ENCODE data around the gene BRIX1. TPM values are rescaled to one million over a fixed set of nuclear protein-coding genes. Genes with fewer than 3 reads are reported as not detected.
"Not testable (repeated sequence)": the region's sequence is repeated elsewhere in the genome, so short reads cannot be mapped to it uniquely, and the experiment has no call there.

BRIX1 gene
- polyA plus RNA-seq, 2 donors: 14.9 to 25.6 TPM

GRCh38 chr5:34905564-34905963 lies 9.9 kb upstream of the BRIX1 start:
- H3K36me3 ChIP-seq (ENCODE audit: control insufficient read depth in 2 of 2, insufficient read depth in 2 of 2, low read length in 1 of 2): no peaks in the 10 kb centered on the region
- no peak overlapping the region for H3K27ac ChIP-seq (ENCODE audit: low read depth in 2 of 2, low read length in 1 of 2)
- H3K4me1 ChIP-seq (ENCODE audit: control insufficient read depth in 2 of 2, insufficient read depth in 2 of 2, low read length in 1 of 2): no peaks in the 10 kb centered on the region
- WGBS, 2 donors: 75 to 82% methylated on average over 2 of the region's 2 CpGs
- H3K9me3 ChIP-seq (ENCODE audit: control insufficient read depth in 2 of 2, insufficient read depth in 1 of 2, low read depth in 1 of 2, low read length in 1 of 2): no peaks in the 10 kb centered on the region
- H3K27me3 ChIP-seq (ENCODE audit: control insufficient read depth in 1 of 2, insufficient read depth in 2 of 2, low read length in 2 of 2): no peaks in the 10 kb centered on the region
- no peak overlapping the region for H3K4me3 ChIP-seq (ENCODE audit: low read depth in 1 of 2, low read length in 2 of 2)

DNA sequence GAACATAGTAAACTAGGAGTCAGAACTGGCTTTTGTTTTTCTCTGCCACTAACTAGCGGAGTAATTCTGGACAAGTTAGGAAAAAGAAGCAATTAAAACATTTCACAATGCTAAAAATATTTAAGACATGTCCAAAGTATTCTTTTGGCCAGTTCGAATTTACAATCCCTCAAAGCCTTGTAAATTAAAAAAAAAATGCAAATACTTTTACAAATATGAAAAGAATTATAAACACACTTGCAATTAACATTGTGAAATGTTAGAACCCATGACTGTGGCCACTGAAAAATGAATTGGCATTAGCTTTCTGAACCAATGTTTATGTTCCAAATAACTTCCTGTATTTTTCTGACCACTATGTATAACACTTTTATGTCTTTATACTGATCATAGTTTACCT lies 2.4 kb upstream of the BRIX1 start:
- peaks cover 0 to 2% of the 10 kb centered on the region in 2 donors for H3K4me1 ChIP-seq (ENCODE audit: control insufficient read depth in 2 of 2, insufficient read depth in 2 of 2, low read length in 1 of 2)
- no peaks in the 10 kb centered on the region for H3K9me3 ChIP-seq (ENCODE audit: control insufficient read depth in 2 of 2, insufficient read depth in 1 of 2, low read depth in 1 of 2, low read length in 1 of 2)
- 63 to 67% methylated on average over 2 of the region's 2 CpGs for WGBS, 2 donors
- no peaks in the 10 kb centered on the region for H3K36me3 ChIP-seq (ENCODE audit: control insufficient read depth in 2 of 2, insufficient read depth in 2 of 2, low read length in 1 of 2)
- H3K4me3 ChIP-seq (ENCODE audit: low read depth in 1 of 2, low read length in 2 of 2): no peak overlapping the region
- no peak overlapping the region for H3K27ac ChIP-seq (ENCODE audit: low read depth in 2 of 2, low read length in 1 of 2)
- H3K27me3 ChIP-seq (ENCODE audit: control insufficient read depth in 1 of 2, insufficient read depth in 2 of 2, low read length in 2 of 2): no peaks in the 10 kb centered on the region

- Histone ChIP-seq H3K27me3 (ENCODE audit: control insufficient read depth in 1 of 2, insufficient read depth in 2 of 2, low read length in 2 of 2) (no peaks in the 10 kb centered on the region), H3K4me3 (ENCODE audit: low read depth in 1 of 2, low read length in 2 of 2) (peak overlapping the region; percentile 97 to 98), H3K9me3 (ENCODE audit: control insufficient read depth in 2 of 2, insufficient read depth in 1 of 2, low read depth in 1 of 2, low read length in 1 of 2) (no peaks in the 10 kb centered on the region), H3K4me1 (ENCODE audit: control insufficient read depth in 2 of 2, insufficient read depth in 2 of 2, low read length in 1 of 2) (peaks cover 0 to 2% of the 10 kb centered on the region in 2 donors), H3K27ac (ENCODE audit: low read depth in 2 of 2, low read length in 1 of 2) (peak overlapping the region; percentile 96 to 97), H3K36me3 (ENCODE audit: control insufficient read depth in 2 of 2, insufficient read depth in 2 of 2, low read length in 1 of 2) (no peaks in the 10 kb centered on the region)
- 2% methylated on average over 20 of the region's 20 CpGs for WGBS, 2 donors
Observed at GRCh38 chr5:34914671-34915138, 806 bp upstream of the BRIX1 start.

GRCh38 chr5:34915856-34916192 lies 313 bp downstream of the BRIX1 start:
- 0% methylated on average over 20 of the region's 20 CpGs for WGBS, 2 donors
- H3K9me3 ChIP-seq (ENCODE audit: control insufficient read depth in 2 of 2, insufficient read depth in 1 of 2, low read depth in 1 of 2, low read length in 1 of 2): no peaks in the 10 kb centered on the region
- peak overlapping the region; percentile 97 to 98 for H3K4me3 ChIP-seq (ENCODE audit: low read depth in 1 of 2, low read length in 2 of 2)
- H3K36me3 ChIP-seq (ENCODE audit: control insufficient read depth in 2 of 2, insufficient read depth in 2 of 2, low read length in 1 of 2): peaks cover 0 to 2% of the 10 kb centered on the region in 2 donors
- peaks cover 0 to 2% of the 10 kb centered on the region in 2 donors for H3K4me1 ChIP-seq (ENCODE audit: control insufficient read depth in 2 of 2, insufficient read depth in 2 of 2, low read length in 1 of 2)
- no peaks in the 10 kb centered on the region for H3K27me3 ChIP-seq (ENCODE audit: control insufficient read depth in 1 of 2, insufficient read depth in 2 of 2, low read length in 2 of 2)
- peak overlapping the region; percentile 96 to 97 for H3K27ac ChIP-seq (ENCODE audit: low read depth in 2 of 2, low read length in 1 of 2)

GRCh38 chr5:34916518-34916917 lies 1.0 kb downstream of the BRIX1 start:
- Histone ChIP-seq H3K4me1 (ENCODE audit: control insufficient read depth in 2 of 2, insufficient read depth in 2 of 2, low read length in 1 of 2) (peaks cover 0 to 2% of the 10 kb centered on the region in 2 donors), H3K9me3 (ENCODE audit: control insufficient read depth in 2 of 2, insufficient read depth in 1 of 2, low read depth in 1 of 2, low read length in 1 of 2) (no peaks in the 10 kb centered on the region), H3K27ac (ENCODE audit: low read depth in 2 of 2, low read length in 1 of 2) (no peak overlapping the region), H3K36me3 (ENCODE audit: control insufficient read depth in 2 of 2, insufficient read depth in 2 of 2, low read length in 1 of 2) (peaks cover 0 to 2% of the 10 kb centered on the region in 2 donors), H3K27me3 (ENCODE audit: control insufficient read depth in 1 of 2, insufficient read depth in 2 of 2, low read length in 2 of 2) (no peaks in the 10 kb centered on the region), H3K4me3 (ENCODE audit: low read depth in 1 of 2, low read length in 2 of 2) (peak overlapping the region; percentile 97 to 98)
- WGBS, 2 donors: 16 to 17% methylated on average over 6 of the region's 6 CpGs

- Histone ChIP-seq H3K4me1 (ENCODE audit: control insufficient read depth in 2 of 2, insufficient read depth in 2 of 2, low read length in 1 of 2) (peaks cover 0 to 2% of the 10 kb centered on the region in 2 donors), H3K36me3 (ENCODE audit: control insufficient read depth in 2 of 2, insufficient read depth in 2 of 2, low read length in 1 of 2) (peaks cover 0 to 2% of the 10 kb centered on the region in 2 donors), H3K27ac (ENCODE audit: low read depth in 2 of 2, low read length in 1 of 2) (no peak overlapping the region), H3K9me3 (ENCODE audit: control insufficient read depth in 2 of 2, insufficient read depth in 1 of 2, low read depth in 1 of 2, low read length in 1 of 2) (no peaks in the 10 kb centered on the region), H3K4me3 (ENCODE audit: low read depth in 1 of 2, low read length in 2 of 2) (no peak overlapping the region), H3K27me3 (ENCODE audit: control insufficient read depth in 1 of 2, insufficient read depth in 2 of 2, low read length in 2 of 2) (no peaks in the 10 kb centered on the region)
- whole genome bisulfite sequencing, 2 donors: 77 to 81% methylated on average over 4 of the region's 4 CpGs
Observed at GRCh38 chr5:34918025-34918424, 2.5 kb downstream of the BRIX1 start.

DNA sequence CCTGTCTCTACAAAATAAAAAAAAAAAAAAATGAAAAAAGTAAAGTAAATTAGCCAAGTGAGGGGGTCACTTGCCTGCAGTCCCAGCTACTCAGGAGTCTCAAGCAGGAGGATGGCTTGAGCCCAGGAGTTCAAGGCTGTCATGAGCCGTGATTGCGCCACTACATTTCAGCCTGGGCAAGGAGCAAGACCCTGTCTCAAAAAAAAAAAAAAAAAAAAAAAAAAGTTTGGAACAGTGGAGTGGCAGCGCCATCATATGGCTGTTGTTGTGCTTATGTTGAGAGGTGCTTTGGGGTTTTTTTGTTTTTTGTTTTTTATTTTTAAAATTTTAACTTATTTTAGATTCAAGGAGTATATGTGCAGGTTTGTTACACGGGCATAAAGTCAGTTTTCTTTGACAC lies 3.6 kb downstream of the BRIX1 start:
- Histone ChIP-seq H3K27me3 (ENCODE audit: control insufficient read depth in 1 of 2, insufficient read depth in 2 of 2, low read length in 2 of 2) (no peaks in the 10 kb centered on the region), H3K4me1 (ENCODE audit: control insufficient read depth in 2 of 2, insufficient read depth in 2 of 2, low read length in 1 of 2) (peaks cover 0 to 2% of the 10 kb centered on the region in 2 donors), H3K36me3 (ENCODE audit: control insufficient read depth in 2 of 2, insufficient read depth in 2 of 2, low read length in 1 of 2) (peaks cover 0 to 2% of the 10 kb centered on the region in 2 donors), H3K9me3 (ENCODE audit: control insufficient read depth in 2 of 2, insufficient read depth in 1 of 2, low read depth in 1 of 2, low read length in 1 of 2) (no peaks in the 10 kb centered on the region), H3K27ac (ENCODE audit: low read depth in 2 of 2, low read length in 1 of 2) (no peak overlapping the region), H3K4me3 (ENCODE audit: low read depth in 1 of 2, low read length in 2 of 2) (no peak overlapping the region)
- 86 to 87% methylated on average over 4 of the region's 4 CpGs for WGBS, 2 donors

- not testable (repeated sequence) for H3K27ac ChIP-seq (ENCODE audit: low read depth in 2 of 2, low read length in 1 of 2); H3K9me3 ChIP-seq (ENCODE audit: control insufficient read depth in 2 of 2, insufficient read depth in 1 of 2, low read depth in 1 of 2, low read length in 1 of 2); H3K36me3 ChIP-seq (ENCODE audit: control insufficient read depth in 2 of 2, insufficient read depth in 2 of 2, low read length in 1 of 2); H3K4me1 ChIP-seq (ENCODE audit: control insufficient read depth in 2 of 2, insufficient read depth in 2 of 2, low read length in 1 of 2); H3K27me3 ChIP-seq (ENCODE audit: control insufficient read depth in 1 of 2, insufficient read depth in 2 of 2, low read length in 2 of 2); H3K4me3 ChIP-seq (ENCODE audit: low read depth in 1 of 2, low read length in 2 of 2)
- 92 to 93% methylated on average over 9 of the region's 9 CpGs for WGBS, 2 donors
Observed at GRCh38 chr5:34923256-34923655, 7.7 kb downstream of the BRIX1 start.

DNA sequence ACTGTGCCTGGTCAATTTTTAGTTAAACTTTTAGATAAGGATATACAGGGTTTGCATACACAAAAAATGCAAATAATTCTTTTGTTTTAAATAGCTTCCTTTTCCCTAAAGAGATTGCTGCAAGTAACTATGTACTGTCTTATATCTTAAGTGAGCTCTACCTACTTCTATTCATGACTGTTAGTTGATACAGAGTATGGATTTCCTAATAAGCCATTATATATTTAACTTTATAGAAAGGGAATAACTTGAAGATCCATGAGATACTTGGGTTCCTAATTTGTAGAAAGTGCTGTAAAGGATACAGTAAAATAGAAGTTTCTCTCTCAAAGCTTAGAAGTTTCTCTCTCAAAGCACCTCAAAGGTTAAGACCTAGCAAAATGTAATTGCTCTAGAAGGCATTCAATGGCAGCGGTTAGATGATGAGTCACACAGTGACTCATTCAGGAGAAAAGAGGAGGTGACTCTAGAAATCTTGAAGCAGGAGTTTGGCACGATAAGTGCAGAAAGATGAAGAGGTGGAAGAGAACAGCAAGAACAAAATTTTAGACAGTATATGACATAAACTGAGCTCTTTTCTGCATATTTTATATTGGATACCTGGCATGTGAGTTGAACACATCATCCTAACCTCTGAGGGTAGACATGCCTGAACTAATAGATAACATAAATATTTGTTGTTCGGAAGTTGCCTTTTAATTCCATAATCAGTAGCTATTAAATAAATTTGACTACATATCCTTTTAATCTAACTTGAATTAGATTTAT lies 8.4 kb downstream of the BRIX1 start:
- Histone ChIP-seq H3K9me3 (ENCODE audit: control insufficient read depth in 2 of 2, insufficient read depth in 1 of 2, low read depth in 1 of 2, low read length in 1 of 2) (no peaks in the 10 kb centered on the region), H3K27me3 (ENCODE audit: control insufficient read depth in 1 of 2, insufficient read depth in 2 of 2, low read length in 2 of 2) (no peaks in the 10 kb centered on the region), H3K27ac (ENCODE audit: low read depth in 2 of 2, low read length in 1 of 2) (no peak overlapping the region), H3K36me3 (ENCODE audit: control insufficient read depth in 2 of 2, insufficient read depth in 2 of 2, low read length in 1 of 2) (peaks cover 2% of the 10 kb centered on the region in 2 donors), H3K4me1 (ENCODE audit: control insufficient read depth in 2 of 2, insufficient read depth in 2 of 2, low read length in 1 of 2) (no peaks in the 10 kb centered on the region), H3K4me3 (ENCODE audit: low read depth in 1 of 2, low read length in 2 of 2) (no peak overlapping the region)
- 29 to 35% methylated on average over 3 of the region's 3 CpGs for WGBS, 2 donors

GRCh38 chr5:34924462-34924765 lies 8.9 kb downstream of the BRIX1 start:
- H3K4me1 ChIP-seq (ENCODE audit: control insufficient read depth in 2 of 2, insufficient read depth in 2 of 2, low read length in 1 of 2): no peaks in the 10 kb centered on the region
- no peak overlapping the region for H3K4me3 ChIP-seq (ENCODE audit: low read depth in 1 of 2, low read length in 2 of 2)
- H3K36me3 ChIP-seq (ENCODE audit: control insufficient read depth in 2 of 2, insufficient read depth in 2 of 2, low read length in 1 of 2): peaks cover 2% of the 10 kb centered on the region in 2 donors
- H3K27ac ChIP-seq (ENCODE audit: low read depth in 2 of 2, low read length in 1 of 2): no peak overlapping the region
- no peaks in the 10 kb centered on the region for H3K27me3 ChIP-seq (ENCODE audit: control insufficient read depth in 1 of 2, insufficient read depth in 2 of 2, low read length in 2 of 2)
- H3K9me3 ChIP-seq (ENCODE audit: control insufficient read depth in 2 of 2, insufficient read depth in 1 of 2, low read depth in 1 of 2, low read length in 1 of 2): no peaks in the 10 kb centered on the region

All from esophagus (tissue), 2 donors.